Embryonic facial prominence (tissue), 1 donor: ENCODE results near the gene COL5A1.

Source experiments
- DNase-seq: peaks from one replicate; pipeline ENCODE4 v3.0.0-alpha.2; 2016; ENCODE audit errors: extremely low spot score

The COL5A1 gene

GRCh38 chr9:134606951-134607731 lies 34.5 kb upstream of the COL5A1 start:
- no peak for DNase-seq

- DNase-seq, result no peak
Observed at GRCh38 chr9:134607971-134608370, 33.6 kb upstream of the COL5A1 start.

GRCh38 chr9:134611046-134611445 lies 30.6 kb upstream of the COL5A1 start:
- DNase-seq, result no peak

GRCh38 chr9:134612309-134612708 lies 29.3 kb upstream of the COL5A1 start:
- no peak for DNase-seq

- no peak for DNase-seq
Observed at GRCh38 chr9:134612715-134613114, 28.9 kb upstream of the COL5A1 start.

GRCh38 chr9:134614256-134614655 lies 27.3 kb upstream of the COL5A1 start:
- DNase-seq, result no peak

- no peak for DNase-seq
Observed at GRCh38 chr9:134616341-134616740, 25.3 kb upstream of the COL5A1 start.

GRCh38 chr9:134617246-134617645 lies 24.4 kb upstream of the COL5A1 start:
- DNase-seq, result no peak

GRCh38 chr9:134617836-134618162 lies 23.8 kb upstream of the COL5A1 start:
- DNase-seq, result no peak

- no peak for DNase-seq
Observed at GRCh38 chr9:134618163-134618832, 23.3 kb upstream of the COL5A1 start.

- no peak for DNase-seq
Observed at GRCh38 chr9:134618833-134619447, 22.7 kb upstream of the COL5A1 start.

- no peak for DNase-seq
Observed at GRCh38 chr9:134619448-134619982, 22.1 kb upstream of the COL5A1 start.

- DNase-seq, result no peak
Observed at GRCh38 chr9:134619983-134620661, 21.5 kb upstream of the COL5A1 start.

- no peak for DNase-seq
Observed at GRCh38 chr9:134620751-134621557, 20.6 kb upstream of the COL5A1 start.

GRCh38 chr9:134621558-134622110 lies 20.0 kb upstream of the COL5A1 start:
- no peak for DNase-seq

- no peak for DNase-seq
Observed at GRCh38 chr9:134622896-134623257, 18.7 kb upstream of the COL5A1 start.

- DNase-seq, result no peak
Observed at GRCh38 chr9:134623258-134624066, 18.1 kb upstream of the COL5A1 start.

GRCh38 chr9:134624137-134624591 lies 17.4 kb upstream of the COL5A1 start:
- no peak for DNase-seq

GRCh38 chr9:134624621-134625181 lies 16.9 kb upstream of the COL5A1 start:
- DNase-seq, result no peak
